HG02571 (cell line): Measurements from ENCODE around the gene TMEM154.

Experiments
- ATAC-seq: cut with Tn5 transposase; IDR thresholded peaks from one replicate; pipeline ENCODE4 v1.9.1; 2021; ENCODE audit warnings: mild to moderate bottlenecking, moderate library complexity; ENCODE audit not compliant: unreplicated experiment

The TMEM154 gene

GRCh38 chr4:152634110-152634760 lies 45.6 kb downstream of the TMEM154 start:
- no peak for ATAC-seq

GRCh38 chr4:152633118-152633517 lies 46.7 kb downstream of the TMEM154 start:
- no peak for ATAC-seq

- ATAC-seq, result no peak
Observed at GRCh38 chr4:152630324-152630723, 49.5 kb downstream of the TMEM154 start.

GRCh38 chr4:152629908-152630307 lies 49.9 kb downstream of the TMEM154 start:
- ATAC-seq, result no peak

- ATAC-seq, result no peak
Observed at GRCh38 chr4:152628128-152628527, 51.7 kb downstream of the TMEM154 start.

- no peak for ATAC-seq
Observed at GRCh38 chr4:152626790-152627189, 53.0 kb downstream of the TMEM154 start.

GRCh38 chr4:152620915-152621314 lies 58.9 kb downstream of the TMEM154 start:
- ATAC-seq, result no peak

GRCh38 chr4:152620218-152620617 lies 59.6 kb downstream of the TMEM154 start:
- no peak for ATAC-seq

GRCh38 chr4:152619556-152619955 lies 60.2 kb downstream of the TMEM154 start:
- ATAC-seq, result no peak

GRCh38 chr4:152618971-152619370 lies 60.8 kb downstream of the TMEM154 start:
- no peak for ATAC-seq

GRCh38 chr4:152616804-152617203 lies 63.0 kb downstream of the TMEM154 start:
- no peak for ATAC-seq

- no peak for ATAC-seq
Observed at GRCh38 chr4:152613841-152614721, 65.7 kb downstream of the TMEM154 start.

- no peak for ATAC-seq
Observed at GRCh38 chr4:152613351-152613750, 66.4 kb downstream of the TMEM154 start.

- ATAC-seq, result no peak
Observed at GRCh38 chr4:152610131-152610530, 69.7 kb downstream of the TMEM154 start.

GRCh38 chr4:152609481-152609880 lies 70.3 kb downstream of the TMEM154 start:
- no peak for ATAC-seq

GRCh38 chr4:152607178-152607577 lies 72.6 kb downstream of the TMEM154 start:
- ATAC-seq, result no peak

GRCh38 chr4:152606753-152607152 lies 73.0 kb downstream of the TMEM154 start:
- ATAC-seq, result no peak

GRCh38 chr4:152605641-152606335 lies 74.0 kb downstream of the TMEM154 start:
- ATAC-seq, result no peak

GRCh38 chr4:152605031-152605430 lies 74.8 kb downstream of the TMEM154 start:
- no peak for ATAC-seq

GRCh38 chr4:152601156-152601555 lies 78.6 kb downstream of the TMEM154 start:
- ATAC-seq, result no peak

GRCh38 chr4:152599636-152600035 lies 80.2 kb downstream of the TMEM154 start:
- ATAC-seq, result no peak

- no peak for ATAC-seq
Observed at GRCh38 chr4:152599095-152599494, 80.7 kb downstream of the TMEM154 start.
